Erythroblast (primary cell): ENCODE results near the gene RAB11FIP4.
"Not testable (repeated sequence)": the region's sequence is repeated elsewhere in the genome, so short reads cannot be mapped to it uniquely, and the experiment has no call there.

Experiments
- DNase-seq, 2 experiments: peaks; one replicate each; lab custom pipeline; 2025; lab: John Stamatoyannopoulos, UW
- GATA1 ChIP-seq: IDR thresholded peaks from 2 replicates; pipeline ENCODE4 v1.6.1; 2011; ENCODE audit warnings: low read depth, mild to moderate bottlenecking, control low read depth, low read length, moderate library complexity
- POLR2A ChIP-seq: IDR thresholded peaks from 2 replicates; pipeline ENCODE4 v1.6.1; 2011; ENCODE audit warnings: mild to moderate bottlenecking, low read length

The RAB11FIP4 gene

GRCh38 chr17:31439716-31440115, 48.2 kb downstream of the RAB11FIP4 start:
- TF ChIP-seq POLR2A = no peak
- TF ChIP-seq GATA1 = no peak
- no peak for DNase-seq

- TF ChIP-seq POLR2A = no peak
- TF ChIP-seq GATA1 = no peak
- no peak for DNase-seq
Observed at GRCh38 chr17:31442276-31442675, 50.8 kb downstream of the RAB11FIP4 start.

GRCh38 chr17:31442856-31443255, 51.4 kb downstream of the RAB11FIP4 start:
- DNase-seq = not testable (repeated sequence)

- DNase-seq = no peak
- TF ChIP-seq GATA1 (no peak), POLR2A (no peak)
Observed at GRCh38 chr17:31443386-31443785, 51.9 kb downstream of the RAB11FIP4 start.

GRCh38 chr17:31444026-31444425, 52.6 kb downstream of the RAB11FIP4 start:
- no peak for DNase-seq
- no peak for TF ChIP-seq GATA1
- TF ChIP-seq POLR2A = no peak

GRCh38 chr17:31446195-31446967, 54.9 kb downstream of the RAB11FIP4 start:
- TF ChIP-seq POLR2A = no peak
- TF ChIP-seq GATA1 = no peak
- no peak for DNase-seq

GRCh38 chr17:31448467-31449077, 57.1 kb downstream of the RAB11FIP4 start:
- TF ChIP-seq POLR2A (no peak), GATA1 (no peak)
- no peak for DNase-seq

GRCh38 chr17:31449111-31449510, 57.6 kb downstream of the RAB11FIP4 start:
- no peak for DNase-seq
- no peak for TF ChIP-seq POLR2A
- no peak for TF ChIP-seq GATA1

GRCh38 chr17:31449746-31450145, 58.3 kb downstream of the RAB11FIP4 start:
- DNase-seq = no peak
- TF ChIP-seq POLR2A (no peak), GATA1 (no peak)

GRCh38 chr17:31452101-31452500, 60.6 kb downstream of the RAB11FIP4 start:
- no peak for DNase-seq
- TF ChIP-seq POLR2A (no peak), GATA1 (no peak)

- no peak for DNase-seq
- TF ChIP-seq POLR2A = no peak
- no peak for TF ChIP-seq GATA1
Observed at GRCh38 chr17:31452561-31453110, 61.2 kb downstream of the RAB11FIP4 start.

GRCh38 chr17:31453896-31454295, 62.4 kb downstream of the RAB11FIP4 start:
- no peak for TF ChIP-seq POLR2A
- no peak for TF ChIP-seq GATA1
- no peak for DNase-seq

GRCh38 chr17:31456814-31457213, 65.3 kb downstream of the RAB11FIP4 start:
- no peak for DNase-seq
- TF ChIP-seq POLR2A (no peak), GATA1 (no peak)
